Mucosa of descending colon (tissue), 3 donors: ENCODE measurements around the gene PHETA1. TPM values are rescaled to one million over a fixed set of nuclear protein-coding genes. Genes with fewer than 3 reads are reported as not detected.
A peak's percentile ranks its signal among the peaks of the same experiment; 100 is the strongest.
"Not testable (repeated sequence)": the region's sequence is repeated elsewhere in the genome, so short reads cannot be mapped to it uniquely, and the experiment has no call there.

Experiments used
- ATAC-seq: fragments of 200-7000 bp; cut with Tn5 transposase; one replicate; pipeline ENCODE4 v1.9.1; 2020; ENCODE audit warnings: mild to moderate bottlenecking, moderate library complexity
- DNase-seq, 3 donors: peaks; one replicate each; pipeline ENCODE4 v3.0.0-alpha.2; 2020
- H3K36me3 ChIP-seq: fragments of 200-600 bp; one replicate; pipeline ENCODE4 v1.8.0; 2021; ENCODE audit warnings: low read depth, mild to moderate bottlenecking
- H3K4me1 ChIP-seq: fragments of 200-600 bp; one replicate; pipeline ENCODE4 v1.8.0; 2021; ENCODE audit warnings: low read depth, mild to moderate bottlenecking
- H3K4me3 ChIP-seq: fragments of 200-600 bp; one replicate; pipeline ENCODE4 v1.8.0; 2021; ENCODE audit warnings: mild to moderate bottlenecking
- H3K9me3 ChIP-seq: fragments of 200-600 bp; one replicate; pipeline ENCODE4 v1.8.0; 2021; ENCODE audit warnings: mild to moderate bottlenecking
- intact Hi-C, 2 donors: fragments of 100-400 bp; cut with DNase I in 1 of 2; cut with micrococcal nuclease in 1 of 2; formaldehyde crosslinking; loops; one replicate each; pipeline versions ENCODE4 v1.11.0 to v1.11.1; 2022; cut with DNase I, micrococcal nuclease
- total RNA-seq, 3 donors: library from RNA; stranded (reverse); fragmentation: NEBNext Ultra II Directional in 2 of 3; extraction: Animal tissue kit (Norgen Biotek cat#: 25700) in 2 of 3; gene quantifications; one replicate each; pipeline versions ENCODE4 v1.2.1 to v1.2.4, GENCODE V29; 2021 to 2023
- TF ChIP-seq, protein P1 (sequence below): fragments of 200-600 bp; IDR thresholded peaks from one replicate; pipeline ENCODE4 v1.8.0; 2022; ENCODE audit warnings: antibody characterized with exemption, mild to moderate bottlenecking
- donor health status: DM: no; HTN: no; CAD: no; lungs with moderate emphysema.
- donor health status: DM: no; HTN: no; CAD: no.
- donor health status: DM: no; HTN: yes; CAD: no.

PHETA1 gene
- total RNA-seq, 3 donors from 2014 or later, result 21.4 to 39.8 (median 23.4) TPM

GRCh38 chr12:111339321-111339938 is 29.5 kb downstream of the PHETA1 start:
- ATAC-seq (peak; percentile 14), DNase-seq (no peak)
- Histone ChIP-seq H3K4me1 (no peaks in the 10 kb centered on the region), H3K36me3 (no peaks in the 10 kb centered on the region), H3K9me3 (no peaks in the 10 kb centered on the region), H3K4me3 (no peak overlapping the region)
- intact Hi-C loops, result no loop called here
- TF ChIP-seq, protein P1, sequence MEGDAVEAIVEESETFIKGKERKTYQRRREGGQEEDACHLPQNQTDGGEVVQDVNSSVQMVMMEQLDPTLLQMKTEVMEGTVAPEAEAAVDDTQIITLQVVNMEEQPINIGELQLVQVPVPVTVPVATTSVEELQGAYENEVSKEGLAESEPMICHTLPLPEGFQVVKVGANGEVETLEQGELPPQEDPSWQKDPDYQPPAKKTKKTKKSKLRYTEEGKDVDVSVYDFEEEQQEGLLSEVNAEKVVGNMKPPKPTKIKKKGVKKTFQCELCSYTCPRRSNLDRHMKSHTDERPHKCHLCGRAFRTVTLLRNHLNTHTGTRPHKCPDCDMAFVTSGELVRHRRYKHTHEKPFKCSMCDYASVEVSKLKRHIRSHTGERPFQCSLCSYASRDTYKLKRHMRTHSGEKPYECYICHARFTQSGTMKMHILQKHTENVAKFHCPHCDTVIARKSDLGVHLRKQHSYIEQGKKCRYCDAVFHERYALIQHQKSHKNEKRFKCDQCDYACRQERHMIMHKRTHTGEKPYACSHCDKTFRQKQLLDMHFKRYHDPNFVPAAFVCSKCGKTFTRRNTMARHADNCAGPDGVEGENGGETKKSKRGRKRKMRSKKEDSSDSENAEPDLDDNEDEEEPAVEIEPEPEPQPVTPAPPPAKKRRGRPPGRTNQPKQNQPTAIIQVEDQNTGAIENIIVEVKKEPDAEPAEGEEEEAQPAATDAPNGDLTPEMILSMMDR, result no peak

GRCh38 chr12:111338096-111338495 is 30.8 kb downstream of the PHETA1 start:
- Histone ChIP-seq H3K4me3 (no peak overlapping the region), H3K9me3 (no peaks in the 10 kb centered on the region), H3K36me3 (no peaks in the 10 kb centered on the region), H3K4me1 (no peaks in the 10 kb centered on the region)
- no peak for DNase-seq
- intact Hi-C loops, result no loop called here
- TF ChIP-seq, protein P1, result no peak
- ATAC-seq, result no peak

GRCh38 chr12:111337371-111337770 is 31.5 kb downstream of the PHETA1 start:
- DNase-seq, result no peak
- Histone ChIP-seq H3K9me3 (no peaks in the 10 kb centered on the region), H3K4me1 (no peaks in the 10 kb centered on the region), H3K36me3 (no peaks in the 10 kb centered on the region), H3K4me3 (no peak overlapping the region)
- ATAC-seq, result no peak
- intact Hi-C loops, result no loop called here
- TF ChIP-seq, protein P1, result no peak

- H3K36me3 ChIP-seq, H3K9me3 ChIP-seq, DNase-seq, H3K4me3 ChIP-seq, intact Hi-C loops, ATAC-seq, H3K4me1 ChIP-seq: not testable (repeated sequence)
Observed at GRCh38 chr12:111336411-111336810, 32.5 kb downstream of the PHETA1 start.

GRCh38 chr12:111335811-111336210 is 33.1 kb downstream of the PHETA1 start:
- DNase-seq (no peak), ATAC-seq (no peak)
- Histone ChIP-seq H3K9me3 (no peaks in the 10 kb centered on the region), H3K4me3 (no peak overlapping the region), H3K36me3 (no peaks in the 10 kb centered on the region), H3K4me1 (no peaks in the 10 kb centered on the region)
- intact Hi-C loops, result no loop called here
- TF ChIP-seq, protein P1, result no peak

GRCh38 chr12:111335301-111335700 is 33.6 kb downstream of the PHETA1 start:
- H3K4me1 ChIP-seq, H3K36me3 ChIP-seq, intact Hi-C loops, ATAC-seq, DNase-seq, H3K4me3 ChIP-seq, H3K9me3 ChIP-seq: not testable (repeated sequence)
